ENCODE data around the gene BMI1. TPM values are rescaled to one million over a fixed set of nuclear protein-coding genes. Genes with fewer than 3 reads are reported as not detected.

BMI1 gene
- total RNA-seq, 1 donor from 2014 or later = 48.5 TPM

GRCh38 chr10:22367471-22367870 lies 46.6 kb downstream of the BMI1 start:
- DNase-seq (ENCODE audit: extremely low spot score, unreplicated experiment) = no peak
- TF ChIP-seq, protein P1, sequence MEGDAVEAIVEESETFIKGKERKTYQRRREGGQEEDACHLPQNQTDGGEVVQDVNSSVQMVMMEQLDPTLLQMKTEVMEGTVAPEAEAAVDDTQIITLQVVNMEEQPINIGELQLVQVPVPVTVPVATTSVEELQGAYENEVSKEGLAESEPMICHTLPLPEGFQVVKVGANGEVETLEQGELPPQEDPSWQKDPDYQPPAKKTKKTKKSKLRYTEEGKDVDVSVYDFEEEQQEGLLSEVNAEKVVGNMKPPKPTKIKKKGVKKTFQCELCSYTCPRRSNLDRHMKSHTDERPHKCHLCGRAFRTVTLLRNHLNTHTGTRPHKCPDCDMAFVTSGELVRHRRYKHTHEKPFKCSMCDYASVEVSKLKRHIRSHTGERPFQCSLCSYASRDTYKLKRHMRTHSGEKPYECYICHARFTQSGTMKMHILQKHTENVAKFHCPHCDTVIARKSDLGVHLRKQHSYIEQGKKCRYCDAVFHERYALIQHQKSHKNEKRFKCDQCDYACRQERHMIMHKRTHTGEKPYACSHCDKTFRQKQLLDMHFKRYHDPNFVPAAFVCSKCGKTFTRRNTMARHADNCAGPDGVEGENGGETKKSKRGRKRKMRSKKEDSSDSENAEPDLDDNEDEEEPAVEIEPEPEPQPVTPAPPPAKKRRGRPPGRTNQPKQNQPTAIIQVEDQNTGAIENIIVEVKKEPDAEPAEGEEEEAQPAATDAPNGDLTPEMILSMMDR (IDR thresholded peaks at IDR 0.05) = no peak
- no peaks in the 10 kb centered on the region for H3K36me3 Mint-ChIP-seq (ENCODE audit: unreplicated experiment)
- no peak overlapping the region for H3K27ac Mint-ChIP-seq (ENCODE audit: unreplicated experiment)
- no peaks in the 10 kb centered on the region for H3K4me1 Mint-ChIP-seq (ENCODE audit: unreplicated experiment)
- no peaks in the 10 kb centered on the region for H3K27me3 Mint-ChIP-seq (ENCODE audit: unreplicated experiment)
- no peak overlapping the region for H3K4me3 Mint-ChIP-seq (ENCODE audit: unreplicated experiment)
- H3K9me3 Mint-ChIP-seq (ENCODE audit: unreplicated experiment) = no peaks in the 10 kb centered on the region

DNA sequence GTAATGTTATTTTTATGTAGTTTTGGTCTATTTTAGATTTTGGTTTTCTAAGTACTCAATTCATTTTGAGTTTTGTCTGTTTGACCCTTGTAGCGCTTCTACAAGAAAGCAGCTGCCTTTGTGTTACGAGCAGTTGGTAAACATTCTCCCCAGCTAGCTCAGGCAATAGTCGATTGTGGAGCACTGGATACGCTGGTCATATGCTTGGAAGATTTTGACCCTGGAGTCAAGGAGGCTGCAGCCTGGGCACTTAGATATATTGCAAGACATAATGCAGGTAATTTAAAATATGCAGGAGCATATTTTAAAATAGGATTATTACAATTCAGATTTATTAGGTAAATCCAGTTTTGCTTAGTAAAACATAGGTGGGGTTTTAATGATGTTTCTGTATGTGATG lies 47.5 kb downstream of the BMI1 start:
- H3K27me3 Mint-ChIP-seq (ENCODE audit: unreplicated experiment) = no peaks in the 10 kb centered on the region
- TF ChIP-seq, protein P1 (IDR thresholded peaks at IDR 0.05) = no peak
- no peaks in the 10 kb centered on the region for H3K4me1 Mint-ChIP-seq (ENCODE audit: unreplicated experiment)
- no peaks in the 10 kb centered on the region for H3K36me3 Mint-ChIP-seq (ENCODE audit: unreplicated experiment)
- H3K9me3 Mint-ChIP-seq (ENCODE audit: unreplicated experiment) = no peaks in the 10 kb centered on the region
- no peak for DNase-seq (ENCODE audit: extremely low spot score, unreplicated experiment)
- no peak overlapping the region for H3K4me3 Mint-ChIP-seq (ENCODE audit: unreplicated experiment)
- H3K27ac Mint-ChIP-seq (ENCODE audit: unreplicated experiment) = no peak overlapping the region

GRCh38 chr10:22368981-22369380 lies 48.1 kb downstream of the BMI1 start:
- no peaks in the 10 kb centered on the region for H3K9me3 Mint-ChIP-seq (ENCODE audit: unreplicated experiment)
- no peak for DNase-seq (ENCODE audit: extremely low spot score, unreplicated experiment)
- H3K36me3 Mint-ChIP-seq (ENCODE audit: unreplicated experiment) = no peaks in the 10 kb centered on the region
- TF ChIP-seq, protein P1 (IDR thresholded peaks at IDR 0.05) = no peak
- H3K27me3 Mint-ChIP-seq (ENCODE audit: unreplicated experiment) = no peaks in the 10 kb centered on the region
- H3K4me1 Mint-ChIP-seq (ENCODE audit: unreplicated experiment) = no peaks in the 10 kb centered on the region
- no peak overlapping the region for H3K27ac Mint-ChIP-seq (ENCODE audit: unreplicated experiment)
- H3K4me3 Mint-ChIP-seq (ENCODE audit: unreplicated experiment) = no peak overlapping the region

DNA sequence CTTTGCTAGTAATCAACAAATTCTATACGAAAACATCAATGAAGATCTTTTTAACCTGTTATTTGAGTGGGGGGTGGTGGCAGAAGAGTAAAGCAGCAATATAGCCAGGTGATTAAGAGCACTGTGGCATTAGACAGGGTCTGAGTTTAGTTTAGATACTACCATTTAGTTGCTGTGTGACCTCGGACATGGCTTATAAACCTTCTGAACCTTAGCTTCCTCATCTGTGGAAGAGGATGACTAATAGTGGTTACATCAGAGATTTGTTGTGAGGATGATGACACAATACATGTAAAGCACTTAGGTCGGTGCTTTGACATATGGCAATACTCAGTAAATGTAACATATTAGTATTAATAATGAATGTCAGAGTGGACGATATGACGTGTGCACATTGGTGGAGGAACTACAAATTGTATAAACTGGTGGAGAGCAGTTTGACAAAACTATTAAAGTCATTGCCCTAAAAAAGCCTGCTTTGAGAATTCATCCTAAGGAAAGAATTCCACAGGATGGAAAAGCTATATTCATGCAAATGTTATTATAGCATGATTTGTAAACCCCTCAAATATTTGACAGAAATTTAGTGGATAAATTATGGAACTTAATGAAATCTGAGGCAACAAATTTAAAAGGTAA lies 48.7 kb downstream of the BMI1 start:
- Mint-ChIP-seq H3K4me1 (ENCODE audit: unreplicated experiment) (no peaks in the 10 kb centered on the region), H3K4me3 (ENCODE audit: unreplicated experiment) (no peak overlapping the region), H3K36me3 (ENCODE audit: unreplicated experiment) (no peaks in the 10 kb centered on the region), H3K9me3 (ENCODE audit: unreplicated experiment) (no peaks in the 10 kb centered on the region), H3K27ac (ENCODE audit: unreplicated experiment) (no peak overlapping the region), H3K27me3 (ENCODE audit: unreplicated experiment) (no peaks in the 10 kb centered on the region)
- TF ChIP-seq, protein P1 (IDR thresholded peaks at IDR 0.05) = no peak
- no peak for DNase-seq (ENCODE audit: extremely low spot score, unreplicated experiment)

- DNase-seq (ENCODE audit: extremely low spot score, unreplicated experiment) = no peak
- no peaks in the 10 kb centered on the region for H3K4me1 Mint-ChIP-seq (ENCODE audit: unreplicated experiment)
- H3K9me3 Mint-ChIP-seq (ENCODE audit: unreplicated experiment) = no peaks in the 10 kb centered on the region
- TF ChIP-seq, protein P1 (IDR thresholded peaks at IDR 0.05) = no peak
- H3K4me3 Mint-ChIP-seq (ENCODE audit: unreplicated experiment) = no peak overlapping the region
- H3K27ac Mint-ChIP-seq (ENCODE audit: unreplicated experiment) = no peak overlapping the region
- H3K36me3 Mint-ChIP-seq (ENCODE audit: unreplicated experiment) = no peaks in the 10 kb centered on the region
- H3K27me3 Mint-ChIP-seq (ENCODE audit: unreplicated experiment) = peaks cover 6% of the 10 kb centered on the region
Measured at GRCh38 chr10:22370320-22370719, 49.4 kb downstream of the BMI1 start.
